ENCODE data around the gene OBSCN.

OBSCN gene

DNA sequence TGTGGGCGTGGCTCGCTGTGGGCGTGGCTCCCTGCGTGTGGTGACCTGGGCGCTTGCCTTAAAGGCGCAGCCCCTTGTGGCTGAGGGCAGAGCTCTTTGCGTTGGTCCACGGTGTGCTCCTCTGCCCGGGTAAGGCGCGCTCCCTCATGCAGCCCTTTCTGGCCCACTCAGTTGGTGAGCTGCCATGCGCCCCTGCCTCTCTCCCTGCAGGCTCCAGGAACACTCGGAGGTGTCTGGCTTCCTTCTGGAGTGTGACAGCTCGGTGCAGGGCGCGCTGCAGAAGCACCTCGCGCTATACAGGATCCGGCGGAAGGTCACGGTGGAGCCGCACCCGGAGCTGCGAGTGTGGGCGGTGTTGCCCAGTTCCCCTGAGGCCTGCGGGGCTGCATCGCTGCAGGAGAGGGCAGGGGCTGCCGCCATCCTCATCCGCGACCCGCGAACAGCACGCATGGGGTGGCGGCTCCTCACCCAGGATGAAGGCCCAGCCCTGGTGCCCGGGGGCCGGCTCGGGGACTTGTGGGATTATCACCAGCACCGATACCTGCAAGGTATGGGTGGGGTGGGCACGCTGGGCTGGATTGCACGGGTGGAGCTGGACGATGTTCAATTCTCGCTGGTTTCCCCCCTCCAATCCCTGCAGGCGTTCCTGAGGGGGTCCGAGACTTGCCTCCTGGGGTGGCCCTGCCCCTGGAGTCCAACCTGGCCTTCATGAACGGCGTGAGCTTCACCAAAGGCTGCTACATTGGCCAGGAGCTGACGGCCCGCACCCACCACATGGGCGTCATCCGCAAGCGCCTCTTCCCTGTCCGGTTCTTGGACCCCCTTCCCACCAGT lies 33.1 kb upstream of the OBSCN start:
- Histone ChIP-seq H3K9ac (ENCODE audit: low read length) (no peak overlapping the region), H3K4me3 (ENCODE audit: low read depth in 1 of 2, low read length in 2 of 2) (no peak overlapping the region), H3K27me3 (ENCODE audit: control insufficient read depth in 1 of 2, insufficient read depth in 2 of 2, low read length in 2 of 2) (no peaks in the 10 kb centered on the region), H3K9me3 (ENCODE audit: low read length) (no peaks in the 10 kb centered on the region), H3K4me1 (ENCODE audit: insufficient read depth, low read length) (peaks cover 19% of the 10 kb centered on the region), H3K36me3 (ENCODE audit: insufficient read depth, low read length) (peaks cover 11% of the 10 kb centered on the region), H3K27ac (ENCODE audit: low read depth, low read length) (peak overlapping the region; percentile 28)

GRCh38 chr1:228175316-228176023 lies 32.4 kb upstream of the OBSCN start:
- H3K9ac ChIP-seq (ENCODE audit: low read length) = no peak overlapping the region
- peaks cover 19% of the 10 kb centered on the region for H3K4me1 ChIP-seq (ENCODE audit: insufficient read depth, low read length)
- no peaks in the 10 kb centered on the region for H3K27me3 ChIP-seq (ENCODE audit: control insufficient read depth in 1 of 2, insufficient read depth in 2 of 2, low read length in 2 of 2)
- peak overlapping the region; percentile 28 for H3K27ac ChIP-seq (ENCODE audit: low read depth, low read length)
- peaks cover 11% of the 10 kb centered on the region for H3K36me3 ChIP-seq (ENCODE audit: insufficient read depth, low read length)
- H3K4me3 ChIP-seq (ENCODE audit: low read depth in 1 of 2, low read length in 2 of 2) = no peak overlapping the region
- no peaks in the 10 kb centered on the region for H3K9me3 ChIP-seq (ENCODE audit: low read length)

DNA sequence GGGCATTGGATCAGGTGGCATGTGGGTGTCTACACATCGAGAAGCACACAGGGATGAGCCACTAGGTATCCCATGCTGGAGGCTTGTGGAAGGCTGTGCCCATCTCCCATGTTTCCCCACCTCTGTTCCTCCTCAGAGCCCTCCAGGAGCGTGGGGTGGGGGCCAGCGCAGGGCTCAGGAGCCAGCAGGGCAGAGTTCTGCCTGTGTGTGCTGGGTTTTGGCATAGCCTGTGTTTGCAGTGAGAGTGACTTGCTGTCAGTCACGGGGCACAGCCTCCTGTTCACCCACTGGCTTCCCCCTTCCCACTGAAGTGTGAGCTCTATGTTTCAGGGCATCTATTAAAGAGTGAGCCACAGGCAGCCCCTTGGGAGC lies 31.8 kb upstream of the OBSCN start:
- H3K9me3 ChIP-seq (ENCODE audit: low read length) = no peaks in the 10 kb centered on the region
- H3K4me3 ChIP-seq (ENCODE audit: low read depth in 1 of 2, low read length in 2 of 2) = no peak overlapping the region
- no peaks in the 10 kb centered on the region for H3K27me3 ChIP-seq (ENCODE audit: control insufficient read depth in 1 of 2, insufficient read depth in 2 of 2, low read length in 2 of 2)
- H3K9ac ChIP-seq (ENCODE audit: low read length) = no peak overlapping the region
- H3K27ac ChIP-seq (ENCODE audit: low read depth, low read length) = peak overlapping the region; percentile 28
- H3K36me3 ChIP-seq (ENCODE audit: insufficient read depth, low read length) = peaks cover 11% of the 10 kb centered on the region
- H3K4me1 ChIP-seq (ENCODE audit: insufficient read depth, low read length) = peaks cover 19% of the 10 kb centered on the region

- Histone ChIP-seq H3K9me3 (ENCODE audit: low read length) (no peaks in the 10 kb centered on the region), H3K9ac (ENCODE audit: low read length) (no peak overlapping the region)
Measured at GRCh38 chr1:228176461-228177182, 31.2 kb upstream of the OBSCN start.

DNA sequence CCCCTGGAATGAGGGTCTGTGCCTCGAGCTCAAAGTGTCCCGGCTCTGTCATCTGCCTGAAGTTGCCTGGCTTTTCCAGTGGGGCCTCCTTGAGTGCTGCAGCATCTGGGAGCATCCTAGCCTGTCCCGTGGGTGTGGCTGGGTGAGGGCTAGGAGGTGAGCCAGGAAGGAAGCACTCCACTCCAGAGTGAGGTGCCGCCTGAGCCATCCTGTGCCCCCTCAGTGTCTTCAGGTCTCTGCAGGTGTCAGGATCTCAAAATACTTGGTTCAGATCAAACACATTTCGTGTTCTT lies 30.7 kb upstream of the OBSCN start:
- Histone ChIP-seq H3K4me3 (ENCODE audit: low read depth in 1 of 2, low read length in 2 of 2) (no peak overlapping the region), H3K27me3 (ENCODE audit: control insufficient read depth in 1 of 2, insufficient read depth in 2 of 2, low read length in 2 of 2) (no peaks in the 10 kb centered on the region), H3K9me3 (ENCODE audit: low read length) (no peaks in the 10 kb centered on the region), H3K9ac (ENCODE audit: low read length) (no peak overlapping the region), H3K27ac (ENCODE audit: low read depth, low read length) (no peak overlapping the region), H3K4me1 (ENCODE audit: insufficient read depth, low read length) (peaks cover 19% of the 10 kb centered on the region), H3K36me3 (ENCODE audit: insufficient read depth, low read length) (peaks cover 11% of the 10 kb centered on the region)

More at GRCh38 chr1:228176461-228177182, 31.2 kb upstream of the OBSCN start:
- no peaks in the 10 kb centered on the region for H3K27me3 ChIP-seq (ENCODE audit: control insufficient read depth in 1 of 2, insufficient read depth in 2 of 2, low read length in 2 of 2)
- H3K4me1 ChIP-seq (ENCODE audit: insufficient read depth, low read length) = peaks cover 19% of the 10 kb centered on the region
- peaks cover 11% of the 10 kb centered on the region for H3K36me3 ChIP-seq (ENCODE audit: insufficient read depth, low read length)
- no peak overlapping the region for H3K27ac ChIP-seq (ENCODE audit: low read depth, low read length)
- H3K4me3 ChIP-seq (ENCODE audit: low read depth in 1 of 2, low read length in 2 of 2) = no peak overlapping the region

- H3K36me3 ChIP-seq (ENCODE audit: insufficient read depth, low read length) = peaks cover 11% of the 10 kb centered on the region
- H3K9ac ChIP-seq (ENCODE audit: low read length) = no peak overlapping the region
- H3K9me3 ChIP-seq (ENCODE audit: low read length) = no peaks in the 10 kb centered on the region
- H3K4me1 ChIP-seq (ENCODE audit: insufficient read depth, low read length) = peaks cover 19% of the 10 kb centered on the region
- peak overlapping the region; percentile 55 for H3K27ac ChIP-seq (ENCODE audit: low read depth, low read length)
- no peak overlapping the region for H3K4me3 ChIP-seq (ENCODE audit: low read depth in 1 of 2, low read length in 2 of 2)
- no peaks in the 10 kb centered on the region for H3K27me3 ChIP-seq (ENCODE audit: control insufficient read depth in 1 of 2, insufficient read depth in 2 of 2, low read length in 2 of 2)
Measured at GRCh38 chr1:228177721-228178710, 29.8 kb upstream of the OBSCN start.

DNA sequence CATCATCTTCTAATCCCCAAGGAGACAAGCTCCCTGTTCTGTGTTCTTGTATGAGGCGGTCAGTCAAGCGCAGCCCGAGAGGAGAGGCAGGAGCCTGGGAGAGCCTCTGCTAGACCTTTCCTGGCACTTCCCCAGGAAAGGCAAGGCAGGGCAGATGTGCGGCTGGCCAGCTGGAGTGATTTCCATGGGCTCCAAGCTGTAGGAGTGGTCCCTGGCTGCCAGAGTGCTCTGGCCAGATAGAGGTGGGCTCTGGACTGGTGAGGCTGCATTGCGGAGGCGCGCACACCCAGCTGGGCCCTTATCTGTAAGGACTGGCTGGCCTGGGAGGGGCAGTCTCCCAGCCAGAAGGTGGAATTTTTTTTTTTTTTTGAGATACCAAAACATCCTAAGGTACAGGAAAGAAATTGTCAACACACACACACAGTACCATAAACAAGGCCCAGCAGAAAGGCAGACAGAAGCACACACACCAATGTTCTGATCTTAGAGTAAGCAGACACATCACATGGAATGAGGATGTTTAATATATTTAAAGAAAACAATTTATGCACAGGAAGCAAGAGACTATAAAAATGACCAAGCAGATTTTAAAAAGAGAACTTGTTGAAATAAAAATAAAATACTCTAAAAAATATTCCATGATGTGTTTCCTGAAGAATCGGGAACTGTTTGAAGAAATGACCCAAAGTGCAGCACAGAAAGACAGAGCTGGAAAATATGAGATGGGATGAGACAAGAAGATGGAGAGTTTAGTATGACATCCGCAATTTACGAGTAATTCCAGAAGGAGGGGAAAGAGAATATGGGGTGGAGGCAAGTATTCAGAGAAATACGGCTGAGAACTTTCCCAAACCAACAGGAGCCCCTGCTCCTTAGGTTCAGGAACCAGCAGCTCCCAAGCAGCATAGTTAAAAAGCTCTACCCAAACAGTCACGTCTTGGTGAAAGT lies 28.8 kb upstream of the OBSCN start:
- peaks cover 19% of the 10 kb centered on the region for H3K4me1 ChIP-seq (ENCODE audit: insufficient read depth, low read length)
- H3K9ac ChIP-seq (ENCODE audit: low read length) = no peak overlapping the region
- peak overlapping the region; percentile 55 for H3K27ac ChIP-seq (ENCODE audit: low read depth, low read length)
- H3K36me3 ChIP-seq (ENCODE audit: insufficient read depth, low read length) = peaks cover 11% of the 10 kb centered on the region
- H3K27me3 ChIP-seq (ENCODE audit: control insufficient read depth in 1 of 2, insufficient read depth in 2 of 2, low read length in 2 of 2) = no peaks in the 10 kb centered on the region
- no peaks in the 10 kb centered on the region for H3K9me3 ChIP-seq (ENCODE audit: low read length)
- no peak overlapping the region for H3K4me3 ChIP-seq (ENCODE audit: low read depth in 1 of 2, low read length in 2 of 2)

- no peaks in the 10 kb centered on the region for H3K9me3 ChIP-seq (ENCODE audit: low read length)
- H3K4me1 ChIP-seq (ENCODE audit: insufficient read depth, low read length) = peaks cover 18% of the 10 kb centered on the region
- no peak overlapping the region for H3K9ac ChIP-seq (ENCODE audit: low read length)
- peaks cover 7% of the 10 kb centered on the region for H3K36me3 ChIP-seq (ENCODE audit: insufficient read depth, low read length)
- no peak overlapping the region for H3K27ac ChIP-seq (ENCODE audit: low read depth, low read length)
- H3K4me3 ChIP-seq (ENCODE audit: low read depth in 1 of 2, low read length in 2 of 2) = no peak overlapping the region
- H3K27me3 ChIP-seq (ENCODE audit: control insufficient read depth in 1 of 2, insufficient read depth in 2 of 2, low read length in 2 of 2) = no peaks in the 10 kb centered on the region
Measured at GRCh38 chr1:228180271-228180958, 27.4 kb upstream of the OBSCN start.

DNA sequence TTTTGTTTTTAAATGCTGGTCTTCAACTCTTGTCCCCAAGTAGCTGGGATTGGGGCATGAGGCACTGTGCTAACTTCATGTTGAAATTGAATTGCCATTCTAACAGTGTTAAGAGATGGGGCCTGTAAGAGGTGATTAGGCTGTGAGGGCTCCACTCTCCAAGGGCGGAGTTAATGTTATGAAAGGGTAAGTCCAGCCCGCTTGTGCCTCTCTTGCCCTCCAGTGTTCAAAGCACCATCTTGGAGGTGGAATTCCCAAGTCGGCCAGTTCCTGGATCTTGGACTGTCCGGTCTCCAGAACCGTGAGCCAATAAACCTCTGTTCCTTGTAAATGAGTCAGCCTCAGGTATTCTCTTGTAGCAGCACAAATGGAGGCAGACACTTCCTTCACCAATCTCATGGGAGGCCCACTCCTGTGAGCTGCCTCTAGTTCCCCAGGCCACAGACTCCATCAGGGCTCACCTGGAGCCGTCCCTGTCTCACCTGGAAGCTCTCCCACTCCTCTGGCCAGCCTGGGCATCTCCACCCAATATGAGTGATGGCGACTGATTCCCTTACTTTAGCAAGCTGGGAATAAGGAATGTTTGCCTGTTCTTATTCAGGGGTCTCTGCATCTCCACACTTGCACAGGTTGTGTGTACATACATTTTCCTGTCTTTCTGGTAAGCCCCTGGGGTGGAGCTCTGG lies 26.7 kb upstream of the OBSCN start:
- no peaks in the 10 kb centered on the region for H3K9me3 ChIP-seq (ENCODE audit: low read length)

More for the DNA sequence above, 26.7 kb upstream of the OBSCN start:
- peaks cover 11% of the 10 kb centered on the region for H3K4me1 ChIP-seq (ENCODE audit: insufficient read depth, low read length)
- no peaks in the 10 kb centered on the region for H3K36me3 ChIP-seq (ENCODE audit: insufficient read depth, low read length)
- no peak overlapping the region for H3K9ac ChIP-seq (ENCODE audit: low read length)
- no peak overlapping the region for H3K27ac ChIP-seq (ENCODE audit: low read depth, low read length)
- H3K27me3 ChIP-seq (ENCODE audit: control insufficient read depth in 1 of 2, insufficient read depth in 2 of 2, low read length in 2 of 2) = no peaks in the 10 kb centered on the region
- H3K4me3 ChIP-seq (ENCODE audit: low read depth in 1 of 2, low read length in 2 of 2) = no peak overlapping the region

Measured in muscle layer of colon (tissue), 2 donors.